Panc1 (cell line): ENCODE data around the gene RAPGEF3.

ENCODE experiments used
- CTCF ChIP-seq: fragments of 450-650 bp; IDR thresholded peaks from 2 replicates; pipeline ENCODE4 v1.5.1; 2017; ENCODE audit warnings: mild to moderate bottlenecking
- POLR2AphosphoS5 ChIP-seq: IDR thresholded peaks from 2 replicates; pipeline ENCODE4 v1.6.1; 2012; ENCODE audit warnings: mild to moderate bottlenecking, low read depth, low read length, moderate library complexity
- SIN3A ChIP-seq: IDR thresholded peaks from 2 replicates; pipeline ENCODE4 v1.6.1; 2012; ENCODE audit warnings: low read depth, mild to moderate bottlenecking, low read length, moderate library complexity, borderline replicate concordance; ENCODE audit not compliant: insufficient read depth
- TCF7L2 ChIP-seq: IDR thresholded peaks from 2 replicates; pipeline ENCODE4 v1.6.1; 2011; ENCODE audit warnings: mild to moderate bottlenecking, low read depth, low read length, inconsistent platforms
- TF ChIP-seq, protein P1 (sequence below), 2 experiments: IDR thresholded peaks; 2 replicates each; pipeline ENCODE4 v1.6.1; 2011 to 2012; ENCODE audit warnings: low read depth in 2 of 2, control low read depth in 1 of 2, low read length in 1 of 2, mild to moderate bottlenecking in 1 of 2, moderate library complexity in 1 of 2; ENCODE audit not compliant: insufficient read depth in 1 of 2

- TF ChIP-seq POLR2AphosphoS5 (no peak), CTCF (no peak), TCF7L2 (no peak), SIN3A (no peak)
- TF ChIP-seq, protein P1, sequence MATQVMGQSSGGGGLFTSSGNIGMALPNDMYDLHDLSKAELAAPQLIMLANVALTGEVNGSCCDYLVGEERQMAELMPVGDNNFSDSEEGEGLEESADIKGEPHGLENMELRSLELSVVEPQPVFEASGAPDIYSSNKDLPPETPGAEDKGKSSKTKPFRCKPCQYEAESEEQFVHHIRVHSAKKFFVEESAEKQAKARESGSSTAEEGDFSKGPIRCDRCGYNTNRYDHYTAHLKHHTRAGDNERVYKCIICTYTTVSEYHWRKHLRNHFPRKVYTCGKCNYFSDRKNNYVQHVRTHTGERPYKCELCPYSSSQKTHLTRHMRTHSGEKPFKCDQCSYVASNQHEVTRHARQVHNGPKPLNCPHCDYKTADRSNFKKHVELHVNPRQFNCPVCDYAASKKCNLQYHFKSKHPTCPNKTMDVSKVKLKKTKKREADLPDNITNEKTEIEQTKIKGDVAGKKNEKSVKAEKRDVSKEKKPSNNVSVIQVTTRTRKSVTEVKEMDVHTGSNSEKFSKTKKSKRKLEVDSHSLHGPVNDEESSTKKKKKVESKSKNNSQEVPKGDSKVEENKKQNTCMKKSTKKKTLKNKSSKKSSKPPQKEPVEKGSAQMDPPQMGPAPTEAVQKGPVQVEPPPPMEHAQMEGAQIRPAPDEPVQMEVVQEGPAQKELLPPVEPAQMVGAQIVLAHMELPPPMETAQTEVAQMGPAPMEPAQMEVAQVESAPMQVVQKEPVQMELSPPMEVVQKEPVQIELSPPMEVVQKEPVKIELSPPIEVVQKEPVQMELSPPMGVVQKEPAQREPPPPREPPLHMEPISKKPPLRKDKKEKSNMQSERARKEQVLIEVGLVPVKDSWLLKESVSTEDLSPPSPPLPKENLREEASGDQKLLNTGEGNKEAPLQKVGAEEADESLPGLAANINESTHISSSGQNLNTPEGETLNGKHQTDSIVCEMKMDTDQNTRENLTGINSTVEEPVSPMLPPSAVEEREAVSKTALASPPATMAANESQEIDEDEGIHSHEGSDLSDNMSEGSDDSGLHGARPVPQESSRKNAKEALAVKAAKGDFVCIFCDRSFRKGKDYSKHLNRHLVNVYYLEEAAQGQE (IDR thresholded peaks at IDR 0.05; ENCODE audit: insufficient read depth in 1 of 2, low read depth in 2 of 2, low read length in 1 of 2): no peak
Measured at GRCh38 chr12:47789141-47789540, 30.5 kb upstream of the RAPGEF3 start.
